GM19193 (cell line): ENCODE data around the gene MLLT10.

Experiments used
- POLR2A ChIP-seq: IDR thresholded peaks from 4 replicates; pipeline ENCODE4 v1.6.1; 2011; ENCODE audit not compliant: insufficient read depth, insufficient read length; ENCODE audit errors: extremely low read depth

Gene MLLT10

DNA sequence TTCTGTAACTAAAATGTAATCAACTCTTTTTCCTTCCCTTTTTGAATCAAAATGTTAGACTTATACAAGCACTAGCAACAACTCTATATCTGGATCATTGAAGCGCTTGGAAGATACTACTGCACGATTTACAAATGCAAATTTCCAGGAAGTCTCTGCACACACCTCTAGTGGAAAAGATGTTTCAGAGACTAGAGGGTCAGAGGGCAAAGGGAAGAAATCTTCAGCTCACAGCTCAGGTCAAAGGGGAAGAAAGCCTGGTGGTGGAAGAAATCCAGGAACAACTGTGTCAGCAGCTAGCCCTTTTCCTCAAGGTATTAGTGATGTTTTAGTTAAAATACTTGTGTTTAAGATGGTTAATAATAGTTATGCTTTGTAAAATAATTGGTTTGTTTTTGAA, 136.4 kb downstream of the MLLT10 start:
- no peak for TF ChIP-seq POLR2A

DNA sequence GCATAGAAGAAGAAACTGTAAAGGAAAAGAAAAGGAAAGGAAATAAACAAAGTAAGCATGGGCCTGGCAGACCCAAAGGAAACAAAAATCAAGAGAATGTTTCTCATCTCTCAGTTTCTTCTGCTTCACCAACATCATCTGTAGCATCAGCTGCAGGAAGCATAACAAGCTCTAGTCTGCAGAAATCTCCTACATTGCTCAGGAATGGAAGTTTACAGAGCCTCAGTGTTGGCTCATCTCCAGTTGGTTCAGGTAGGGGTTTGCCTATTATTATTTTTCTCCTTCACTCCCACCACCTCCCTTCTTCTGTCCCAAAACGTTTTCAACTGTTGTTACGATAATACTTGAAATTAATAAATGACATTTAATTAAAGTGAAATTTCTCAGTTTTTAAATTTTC, 139.6 kb downstream of the MLLT10 start:
- TF ChIP-seq POLR2A = no peak

DNA sequence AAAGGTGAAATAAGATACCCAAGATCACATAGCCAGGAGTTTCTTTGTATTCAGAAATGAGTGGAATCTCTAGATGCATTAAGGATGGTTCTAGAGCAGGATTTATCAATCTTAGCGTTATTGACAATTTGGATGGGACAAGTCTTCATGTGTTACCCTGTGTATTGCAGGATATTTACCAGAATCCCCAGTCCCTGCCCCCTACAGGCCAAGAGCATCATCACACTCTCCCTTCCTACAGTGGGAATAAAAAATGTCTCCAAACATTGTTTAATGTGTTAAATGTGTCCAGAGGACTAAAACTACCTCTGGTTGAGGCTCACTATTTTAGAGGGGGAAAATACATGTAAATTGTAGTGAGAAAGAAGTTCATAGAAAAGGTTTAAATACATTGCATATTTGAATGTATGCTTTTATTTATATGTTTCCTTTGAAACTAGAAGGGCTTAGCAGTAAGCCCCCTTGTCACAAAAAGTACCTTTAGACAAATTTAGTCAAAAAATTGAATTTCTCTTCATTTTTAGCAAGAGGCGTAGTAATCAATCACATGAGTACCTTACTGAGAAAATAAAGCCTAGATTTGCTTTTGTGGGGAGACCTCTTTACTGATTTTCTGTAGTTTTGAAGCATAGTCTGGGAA, 141.2 kb downstream of the MLLT10 start:
- no peak for TF ChIP-seq POLR2A

GRCh38 chr10:21677551-21677950, 143.5 kb downstream of the MLLT10 start:
- TF ChIP-seq POLR2A = no peak

GRCh38 chr10:21681156-21681555, 147.1 kb downstream of the MLLT10 start:
- TF ChIP-seq POLR2A = no peak

GRCh38 chr10:21687266-21688008, 153.4 kb downstream of the MLLT10 start:
- no peak for TF ChIP-seq POLR2A

- TF ChIP-seq POLR2A = no peak
Observed at GRCh38 chr10:21688009-21688332, 153.9 kb downstream of the MLLT10 start.

DNA sequence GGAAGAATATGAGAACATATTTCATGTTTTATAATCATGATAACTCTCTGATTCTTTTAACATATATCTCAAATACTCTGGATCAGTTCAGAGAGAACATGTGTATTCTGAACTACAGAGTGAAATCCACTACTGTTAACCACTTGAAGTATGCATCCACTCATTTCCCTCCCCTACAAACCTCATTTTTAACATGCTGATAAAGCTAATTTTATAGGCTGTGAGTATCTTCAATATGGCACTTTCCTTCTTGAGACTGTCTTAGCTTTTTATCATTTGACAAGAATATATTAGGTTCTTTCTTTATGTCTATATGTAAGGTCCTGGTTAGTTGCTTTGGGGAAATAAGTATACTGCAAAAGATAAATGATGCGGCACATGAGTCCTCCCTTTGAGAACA, 154.8 kb downstream of the MLLT10 start:
- no peak for TF ChIP-seq POLR2A

- no peak for TF ChIP-seq POLR2A
Observed at GRCh38 chr10:21689881-21690280, 155.8 kb downstream of the MLLT10 start.

- TF ChIP-seq POLR2A = no peak
Observed at GRCh38 chr10:21692916-21693315, 158.9 kb downstream of the MLLT10 start.

DNA sequence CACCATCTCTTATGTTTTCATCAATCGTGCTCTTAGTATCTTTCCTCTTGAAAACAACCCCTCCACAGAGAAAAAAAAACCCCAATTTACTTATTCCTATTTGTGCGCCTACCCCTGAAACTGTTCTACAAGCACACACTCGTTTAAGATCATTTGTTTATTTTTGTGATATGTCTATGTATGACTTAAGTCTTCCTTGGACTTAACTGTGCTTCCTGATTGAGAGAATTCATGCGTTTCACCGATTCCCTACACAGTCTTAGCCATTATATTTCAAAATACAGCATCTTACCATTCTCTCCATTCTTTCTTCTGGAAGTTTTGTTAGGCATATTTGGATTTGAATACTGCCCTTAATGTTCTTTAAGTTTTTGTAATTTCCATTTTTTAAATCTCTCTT, 159.4 kb downstream of the MLLT10 start:
- TF ChIP-seq POLR2A = no peak

GRCh38 chr10:21694631-21695030, 160.6 kb downstream of the MLLT10 start:
- no peak for TF ChIP-seq POLR2A

DNA sequence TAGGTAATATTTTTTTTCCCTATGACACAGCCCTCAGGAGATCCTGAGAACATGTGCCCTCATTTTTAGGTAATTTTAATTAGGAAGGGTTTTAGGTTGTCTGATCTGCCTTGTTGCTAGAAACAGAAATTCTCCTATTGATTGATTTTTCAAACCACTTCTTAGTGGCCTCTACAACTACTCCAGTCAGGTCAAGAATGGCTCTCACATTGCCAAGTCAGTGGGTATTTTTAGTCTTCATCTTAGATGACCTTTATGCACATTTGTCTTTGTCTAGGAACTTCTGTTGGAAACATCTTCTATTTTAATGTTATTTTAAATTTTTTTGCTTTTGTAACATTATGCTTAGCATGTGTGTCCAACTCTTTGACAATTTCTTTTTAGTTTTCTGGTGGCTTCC, 162.3 kb downstream of the MLLT10 start:
- TF ChIP-seq POLR2A = no peak

DNA sequence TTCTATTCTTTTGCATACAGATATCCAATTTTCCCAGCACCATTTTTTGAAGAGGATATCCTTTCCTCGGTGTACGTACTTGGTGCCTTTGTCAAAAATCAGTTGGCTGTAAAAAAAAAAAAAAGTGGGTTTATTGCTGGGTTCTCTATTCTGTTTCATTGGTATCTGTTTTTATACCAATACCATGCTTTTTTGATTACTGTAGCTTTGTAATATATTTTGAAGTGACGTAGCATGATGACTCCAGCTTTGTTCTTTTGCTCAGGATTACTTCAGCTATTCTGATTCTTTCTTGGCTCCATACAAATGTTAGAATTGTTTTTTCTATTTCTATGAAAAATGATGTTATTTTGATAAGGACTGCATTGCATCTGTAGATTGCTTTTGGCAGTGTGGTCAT, 165.5 kb downstream of the MLLT10 start:
- no peak for TF ChIP-seq POLR2A

GRCh38 chr10:21700474-21700873, 166.4 kb downstream of the MLLT10 start:
- TF ChIP-seq POLR2A = no peak

- no peak for TF ChIP-seq POLR2A
Observed at GRCh38 chr10:21702633-21703111, 168.6 kb downstream of the MLLT10 start.
